ENCODE data around the gene PNMA5. TPM values are rescaled to one million over a fixed set of nuclear protein-coding genes. Genes with fewer than 3 reads are reported as not detected.

The PNMA5 gene
- not detected in 2 replicates for total RNA-seq
- not detected in 2 replicates for polyA plus RNA-seq
- polyA plus RNA-seq (2011; cell fraction: cytosol; rRNA removed), result not detected in 2 replicates
- polyA plus RNA-seq (2011; cell fraction: nucleus; rRNA removed), result not detected in 2 replicates
- polyA plus RNA-seq (2012), result not detected in 2 replicates
- not detected in 2 replicates for polyA minus RNA-seq
- polyA minus RNA-seq (2011; cell fraction: cytosol; rRNA and poly(A)+ RNA removed), result not detected
- not detected in 2 replicates for polyA minus RNA-seq (2011; cell fraction: nucleus; rRNA and poly(A)+ RNA removed)
- not detected for Bru-seq, nascent RNA
- BruChase-seq, experiment 1, labeled RNA remaining after a 6-hour chase, result not detected
- BruChase-seq, experiment 2, labeled RNA remaining after a 2-hour chase, result not detected
- long read RNA-seq, result 0 reads

GRCh38 chrX:152993933-152994332 lies at the start of gene PNMA5:
TSS of gene PNMA5 (minus strand) at chrX:152994116. CDS start at chrX:152991598, 2,518 bp downstream.
- no TSS peak for BruUV-seq (replicated peaks)
- no peaks in the 10 kb centered on the region for H3K9me1 ChIP-seq (replicated peaks; ENCODE audit: control insufficient read depth, extremely low read depth, insufficient read depth, low read length)
- H4K20me1 ChIP-seq (replicated peaks; ENCODE audit: control insufficient read depth, extremely low read depth, insufficient read depth, low read length), result no peaks in the 10 kb centered on the region
- no peaks in the 10 kb centered on the region for H3K27me3 ChIP-seq (ENCODE audit: control insufficient read depth in 2 of 2, insufficient read depth in 2 of 2, low read length in 2 of 2)
- DNase-seq (ENCODE audit: low read depth, low spot score) (no peak), FAIRE-seq (no peak)
- no peak within 1 kb of the TSS for H2AFZ ChIP-seq (ENCODE audit: low read depth, low read length)
- intact Hi-C loops (cut with micrococcal nuclease) (no loop called here), dilution Hi-C loops (cut with MboI; ENCODE audit: extremely low pct_ligation_motif_present, low sequenced_read_pairs) (no loop called here)
- ChIA-PET CTCF (no interaction called here), POLR2A (no interaction called here)
- no peak within 1 kb of the TSS for H3K27ac ChIP-seq (ENCODE audit: insufficient read depth, low read depth, low read length)
- no peaks in the 10 kb centered on the region for H3K9me3 ChIP-seq (replicated peaks; ENCODE audit: control insufficient read depth, insufficient read depth, low read length)
- no peak within 1 kb of the TSS for H3K4me2 ChIP-seq (ENCODE audit: insufficient read depth, low read length)
- H3K79me2 ChIP-seq (ENCODE audit: control insufficient read depth, insufficient read depth, low read length), result no peaks in the 10 kb centered on the region
- no peak within 1 kb of the TSS for H3K4me3 ChIP-seq (replicated peaks in 1 of 3; ENCODE audit: insufficient read depth in 1 of 3, low read depth in 1 of 3, low read length in 3 of 3)
- no peaks in the 10 kb centered on the region for H3K36me3 ChIP-seq (ENCODE audit: control insufficient read depth in 2 of 2, extremely low read depth in 1 of 2, insufficient read depth in 2 of 2, low read length in 2 of 2)
- TF ChIP-seq, protein P1, sequence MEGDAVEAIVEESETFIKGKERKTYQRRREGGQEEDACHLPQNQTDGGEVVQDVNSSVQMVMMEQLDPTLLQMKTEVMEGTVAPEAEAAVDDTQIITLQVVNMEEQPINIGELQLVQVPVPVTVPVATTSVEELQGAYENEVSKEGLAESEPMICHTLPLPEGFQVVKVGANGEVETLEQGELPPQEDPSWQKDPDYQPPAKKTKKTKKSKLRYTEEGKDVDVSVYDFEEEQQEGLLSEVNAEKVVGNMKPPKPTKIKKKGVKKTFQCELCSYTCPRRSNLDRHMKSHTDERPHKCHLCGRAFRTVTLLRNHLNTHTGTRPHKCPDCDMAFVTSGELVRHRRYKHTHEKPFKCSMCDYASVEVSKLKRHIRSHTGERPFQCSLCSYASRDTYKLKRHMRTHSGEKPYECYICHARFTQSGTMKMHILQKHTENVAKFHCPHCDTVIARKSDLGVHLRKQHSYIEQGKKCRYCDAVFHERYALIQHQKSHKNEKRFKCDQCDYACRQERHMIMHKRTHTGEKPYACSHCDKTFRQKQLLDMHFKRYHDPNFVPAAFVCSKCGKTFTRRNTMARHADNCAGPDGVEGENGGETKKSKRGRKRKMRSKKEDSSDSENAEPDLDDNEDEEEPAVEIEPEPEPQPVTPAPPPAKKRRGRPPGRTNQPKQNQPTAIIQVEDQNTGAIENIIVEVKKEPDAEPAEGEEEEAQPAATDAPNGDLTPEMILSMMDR (IDR thresholded peaks at IDR 0.05; ENCODE audit: extremely low read depth in 1 of 2, insufficient read depth in 1 of 2, low read depth in 1 of 2, low read length in 2 of 2), result no peak
- TF ChIP-seq, protein P2, sequence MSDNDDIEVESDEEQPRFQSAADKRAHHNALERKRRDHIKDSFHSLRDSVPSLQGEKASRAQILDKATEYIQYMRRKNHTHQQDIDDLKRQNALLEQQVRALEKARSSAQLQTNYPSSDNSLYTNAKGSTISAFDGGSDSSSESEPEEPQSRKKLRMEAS (IDR thresholded peaks at IDR 0.05; ENCODE audit: insufficient read depth, insufficient read length), result no peak
- TF ChIP-seq EZH2 (IDR thresholded peaks at IDR 0.05; ENCODE audit: borderline replicate concordance, low read depth, low read length, severe bottlenecking) (no peak), FOS (IDR thresholded peaks at IDR 0.05; ENCODE audit: borderline replicate concordance, insufficient read depth, low read length) (no peak), MYC (IDR thresholded peaks at IDR 0.05; ENCODE audit: low read depth, low read length) (no peak), GATA2 (IDR thresholded peaks at IDR 0.05; ENCODE audit: insufficient read depth, insufficient read length, low read depth, low read length) (no peak), POLR2A (IDR thresholded peaks at IDR 0.05; ENCODE audit: low read depth, low read length) (no peak), POLR2AphosphoS5 (IDR thresholded peaks at IDR 0.05; ENCODE audit: insufficient read depth, low read depth, low read length) (no peak), JUN (IDR thresholded peaks at IDR 0.05; ENCODE audit: borderline replicate concordance, insufficient read depth, insufficient read length, low read depth) (no peak)
- no peaks in the 10 kb centered on the region for H3K4me1 ChIP-seq (ENCODE audit: control insufficient read depth, extremely low read depth, insufficient read depth, low read length)
- no peak within 1 kb of the TSS for H3K9ac ChIP-seq (replicated peaks; ENCODE audit: extremely low read depth, insufficient read depth, low read length)

All from endothelial cell of umbilical vein (primary cell).